Measurements from ENCODE around the gene RPS6KA6. TPM values are rescaled to one million over a fixed set of nuclear protein-coding genes. Genes with fewer than 3 reads are reported as not detected.

Gene RPS6KA6
- total RNA-seq, 2 experiments from 2014 or later = 0.33 to 0.56 TPM

- no peak for DNase-seq
Observed at GRCh38 chrX:84182516-84182915, 5.5 kb downstream of the RPS6KA6 start.

DNA sequence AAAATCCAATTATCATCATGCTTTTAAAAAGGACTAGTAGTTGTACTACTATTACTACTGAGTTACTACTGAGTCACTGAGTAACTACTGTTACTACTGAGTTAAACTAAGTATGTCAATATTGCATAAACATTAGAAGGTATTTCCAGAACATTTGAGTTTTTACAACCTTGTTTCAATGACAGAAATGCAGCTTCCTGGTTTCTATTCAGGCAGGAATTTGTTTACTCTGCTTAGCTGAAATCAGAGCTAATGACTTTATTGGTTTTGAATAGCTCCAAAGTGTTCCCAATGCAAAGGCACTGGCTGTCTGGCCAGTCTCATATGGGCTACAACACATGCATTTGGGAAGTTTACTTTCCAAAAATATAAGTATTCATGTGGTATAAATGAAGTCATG is 12.0 kb downstream of the RPS6KA6 start:
- no peaks in the 10 kb centered on the region for H3K27me3 Mint-ChIP-seq
- H3K4me3 Mint-ChIP-seq = no peak overlapping the region
- H3K27ac Mint-ChIP-seq = no peak overlapping the region
- DNase-seq = no peak
- H3K36me3 Mint-ChIP-seq = no peaks in the 10 kb centered on the region
- no peaks in the 10 kb centered on the region for H3K4me1 Mint-ChIP-seq
- no peaks in the 10 kb centered on the region for H3K9me3 Mint-ChIP-seq

More at GRCh38 chrX:84182516-84182915, 5.5 kb downstream of the RPS6KA6 start:
- no peaks in the 10 kb centered on the region for H3K9me3 Mint-ChIP-seq
- H3K4me3 Mint-ChIP-seq = no peak overlapping the region
- no peak overlapping the region for H3K27ac Mint-ChIP-seq
- H3K4me1 Mint-ChIP-seq = peaks cover 3% of the 10 kb centered on the region
- H3K36me3 Mint-ChIP-seq = no peaks in the 10 kb centered on the region
- peaks cover 13% of the 10 kb centered on the region for H3K27me3 Mint-ChIP-seq

- Mint-ChIP-seq H3K4me1 (no peaks in the 10 kb centered on the region), H3K4me3 (no peak overlapping the region), H3K27me3 (no peaks in the 10 kb centered on the region), H3K36me3 (no peaks in the 10 kb centered on the region), H3K27ac (no peak overlapping the region), H3K9me3 (no peaks in the 10 kb centered on the region)
- no peak for DNase-seq
Observed at GRCh38 chrX:84175274-84175673, 12.7 kb downstream of the RPS6KA6 start.

DNA sequence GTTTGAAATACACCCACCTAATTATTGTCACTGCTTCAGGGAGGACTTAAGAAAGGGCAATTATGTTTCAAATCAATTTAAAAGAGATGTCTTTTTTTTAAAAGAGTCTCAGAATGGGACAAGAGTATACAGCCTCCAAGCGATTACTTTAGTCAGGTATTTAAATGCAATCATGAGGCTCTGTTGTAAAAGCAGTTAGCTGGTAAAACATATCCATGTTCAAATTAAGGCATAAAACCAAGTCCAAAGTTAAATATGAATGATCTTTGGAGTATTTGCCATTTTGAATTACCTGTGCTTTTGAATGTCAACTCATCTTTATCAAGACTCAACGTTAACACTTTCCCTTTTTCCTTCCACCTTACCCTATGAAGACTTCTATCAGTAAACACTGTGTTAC is 13.7 kb downstream of the RPS6KA6 start:
- no peak overlapping the region for H3K4me3 Mint-ChIP-seq
- H3K4me1 Mint-ChIP-seq = no peaks in the 10 kb centered on the region
- no peaks in the 10 kb centered on the region for H3K9me3 Mint-ChIP-seq
- no peaks in the 10 kb centered on the region for H3K27me3 Mint-ChIP-seq
- DNase-seq = no peak
- no peak overlapping the region for H3K27ac Mint-ChIP-seq
- H3K36me3 Mint-ChIP-seq = no peaks in the 10 kb centered on the region

DNA sequence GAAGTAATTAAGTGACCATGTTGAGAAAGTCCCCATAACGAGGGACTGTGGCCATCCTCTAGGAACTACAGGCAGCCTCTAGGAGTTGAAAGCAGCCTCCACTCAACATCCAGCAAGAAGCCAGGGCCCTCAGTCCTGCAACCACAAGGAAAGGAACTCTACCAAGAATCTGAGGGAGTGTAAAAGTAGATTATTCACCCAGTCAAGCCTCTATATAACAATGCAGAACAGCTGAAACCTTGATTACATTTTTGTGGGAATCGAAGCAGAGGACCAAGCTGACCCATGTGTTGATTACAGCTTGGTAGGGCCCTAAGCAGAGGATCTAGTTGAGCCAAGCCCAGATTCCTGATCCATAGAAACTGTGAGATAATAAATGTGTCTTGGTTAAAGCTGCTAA is 17.1 kb downstream of the RPS6KA6 start:
- Mint-ChIP-seq H3K27me3 (no peaks in the 10 kb centered on the region), H3K36me3 (no peaks in the 10 kb centered on the region), H3K4me1 (no peaks in the 10 kb centered on the region), H3K27ac (no peak overlapping the region), H3K4me3 (no peak overlapping the region), H3K9me3 (no peaks in the 10 kb centered on the region)
- DNase-seq = no peak

- no peak overlapping the region for H3K4me3 Mint-ChIP-seq
- H3K27ac Mint-ChIP-seq = no peak overlapping the region
- H3K9me3 Mint-ChIP-seq = no peaks in the 10 kb centered on the region
- no peak for DNase-seq
- no peaks in the 10 kb centered on the region for H3K36me3 Mint-ChIP-seq
- no peaks in the 10 kb centered on the region for H3K4me1 Mint-ChIP-seq
- no peaks in the 10 kb centered on the region for H3K27me3 Mint-ChIP-seq
Observed at GRCh38 chrX:84168574-84168973, 19.4 kb downstream of the RPS6KA6 start.

GRCh38 chrX:84168095-84168494 is 19.9 kb downstream of the RPS6KA6 start:
- no peaks in the 10 kb centered on the region for H3K36me3 Mint-ChIP-seq
- no peaks in the 10 kb centered on the region for H3K9me3 Mint-ChIP-seq
- no peaks in the 10 kb centered on the region for H3K27me3 Mint-ChIP-seq
- H3K4me1 Mint-ChIP-seq = no peaks in the 10 kb centered on the region
- H3K4me3 Mint-ChIP-seq = no peak overlapping the region
- no peak overlapping the region for H3K27ac Mint-ChIP-seq
- no peak for DNase-seq

GRCh38 chrX:84165711-84166110 is 22.3 kb downstream of the RPS6KA6 start:
- Mint-ChIP-seq H3K36me3 (no peaks in the 10 kb centered on the region), H3K27ac (no peak overlapping the region), H3K4me3 (no peak overlapping the region), H3K27me3 (no peaks in the 10 kb centered on the region), H3K9me3 (no peaks in the 10 kb centered on the region), H3K4me1 (no peaks in the 10 kb centered on the region)
- no peak for DNase-seq

DNA sequence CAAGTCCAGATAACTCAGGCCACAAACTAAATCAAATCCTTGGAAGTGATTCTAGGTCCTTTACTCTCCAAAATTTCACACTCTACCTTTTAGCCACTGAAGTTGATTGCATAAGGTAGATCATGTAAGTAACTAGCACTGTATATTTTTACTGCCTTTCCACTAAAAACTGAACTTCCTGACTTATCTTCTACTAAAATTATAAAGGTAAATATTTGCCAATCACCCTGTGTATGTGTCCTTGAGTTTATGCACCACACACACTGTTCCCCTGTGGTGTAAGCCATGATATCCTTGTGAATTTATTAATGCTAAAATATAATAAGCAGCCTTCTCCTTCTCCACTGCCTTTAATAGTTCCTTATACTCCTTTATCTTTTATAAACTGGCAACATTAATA is 25.6 kb downstream of the RPS6KA6 start:
- Mint-ChIP-seq H3K27ac (no peak overlapping the region), H3K27me3 (no peaks in the 10 kb centered on the region), H3K4me1 (no peaks in the 10 kb centered on the region), H3K4me3 (no peak overlapping the region), H3K9me3 (no peaks in the 10 kb centered on the region), H3K36me3 (no peaks in the 10 kb centered on the region)
- DNase-seq = no peak

GRCh38 chrX:84161641-84162040 is 26.4 kb downstream of the RPS6KA6 start:
- no peaks in the 10 kb centered on the region for H3K9me3 Mint-ChIP-seq
- H3K4me3 Mint-ChIP-seq = no peak overlapping the region
- H3K27me3 Mint-ChIP-seq = no peaks in the 10 kb centered on the region
- H3K4me1 Mint-ChIP-seq = no peaks in the 10 kb centered on the region
- DNase-seq = no peak
- no peak overlapping the region for H3K27ac Mint-ChIP-seq
- no peaks in the 10 kb centered on the region for H3K36me3 Mint-ChIP-seq

DNA sequence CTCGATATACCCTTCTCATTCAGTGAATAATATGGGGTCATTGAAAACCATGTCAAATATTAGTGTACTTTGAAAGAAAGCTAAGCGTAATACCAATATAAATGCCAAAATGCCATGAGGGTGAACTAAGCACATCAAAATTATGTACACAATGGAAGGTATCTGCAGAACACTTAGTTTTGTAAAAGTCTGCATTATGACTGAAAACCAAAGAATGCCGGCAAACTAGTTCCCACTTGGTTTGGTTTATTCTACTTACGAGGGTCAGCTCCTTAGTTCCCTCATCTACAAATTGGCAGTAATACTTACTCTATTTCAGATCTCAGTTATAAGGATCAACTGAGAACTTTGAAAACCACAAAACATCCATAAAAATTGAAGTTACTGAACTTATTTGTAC is 27.3 kb downstream of the RPS6KA6 start:
- Mint-ChIP-seq H3K4me3 (no peak overlapping the region), H3K4me1 (no peaks in the 10 kb centered on the region), H3K36me3 (no peaks in the 10 kb centered on the region), H3K9me3 (no peaks in the 10 kb centered on the region), H3K27me3 (no peaks in the 10 kb centered on the region), H3K27ac (no peak overlapping the region)
- no peak for DNase-seq

- no peaks in the 10 kb centered on the region for H3K4me1 Mint-ChIP-seq
- DNase-seq = no peak
- H3K27me3 Mint-ChIP-seq = no peaks in the 10 kb centered on the region
- no peaks in the 10 kb centered on the region for H3K36me3 Mint-ChIP-seq
- H3K27ac Mint-ChIP-seq = no peak overlapping the region
- H3K4me3 Mint-ChIP-seq = no peak overlapping the region
- no peaks in the 10 kb centered on the region for H3K9me3 Mint-ChIP-seq
Observed at GRCh38 chrX:84156821-84157220, 31.2 kb downstream of the RPS6KA6 start.

GRCh38 chrX:84155938-84156337 is 32.1 kb downstream of the RPS6KA6 start:
- no peak for DNase-seq
- Mint-ChIP-seq H3K4me3 (no peak overlapping the region), H3K27ac (no peak overlapping the region), H3K27me3 (no peaks in the 10 kb centered on the region), H3K9me3 (no peaks in the 10 kb centered on the region), H3K36me3 (no peaks in the 10 kb centered on the region), H3K4me1 (no peaks in the 10 kb centered on the region)

DNA sequence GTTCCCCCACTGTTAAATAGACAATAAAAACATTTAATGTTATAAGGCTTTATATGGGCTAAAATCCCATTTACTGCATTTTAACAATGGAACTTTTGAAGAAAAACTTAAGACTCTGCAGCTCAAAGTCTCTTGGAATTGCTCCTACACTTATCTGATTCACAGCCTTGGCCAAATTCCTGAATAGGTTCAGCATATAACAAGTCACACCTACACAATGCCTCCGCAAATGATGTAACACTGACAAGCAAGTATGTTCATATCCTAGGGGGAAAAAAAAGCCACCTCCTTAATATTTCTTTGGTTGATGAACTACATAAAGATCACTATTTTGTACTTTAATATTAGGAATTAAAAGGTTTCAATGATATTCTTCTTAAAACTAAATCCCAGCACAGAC is 34.5 kb downstream of the RPS6KA6 start:
- Mint-ChIP-seq H3K27me3 (no peaks in the 10 kb centered on the region), H3K4me1 (no peaks in the 10 kb centered on the region), H3K9me3 (peaks cover 2% of the 10 kb centered on the region), H3K27ac (no peak overlapping the region), H3K4me3 (no peak overlapping the region), H3K36me3 (no peaks in the 10 kb centered on the region)
- DNase-seq = no peak

DNA sequence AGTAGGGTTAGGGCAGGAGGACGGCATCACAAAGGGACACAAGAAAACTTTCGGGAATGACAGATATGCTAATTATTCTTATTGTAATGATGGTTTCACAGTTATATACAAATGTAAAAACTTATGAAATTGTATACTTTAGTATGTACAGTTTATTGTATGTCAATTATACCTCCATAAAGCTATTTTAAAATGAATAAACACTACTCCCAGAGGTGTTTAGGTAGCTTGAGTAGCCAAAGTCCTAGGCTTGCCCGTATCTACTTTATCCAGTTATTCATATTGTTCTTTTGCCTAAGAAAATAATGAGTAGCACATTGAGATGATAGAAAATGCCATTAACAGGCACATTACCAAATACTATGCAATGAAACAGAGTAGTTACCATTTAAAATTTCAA is 43.0 kb downstream of the RPS6KA6 start:
- Mint-ChIP-seq H3K36me3 (no peaks in the 10 kb centered on the region), H3K9me3 (no peaks in the 10 kb centered on the region), H3K4me3 (no peak overlapping the region), H3K4me1 (no peaks in the 10 kb centered on the region), H3K27me3 (no peaks in the 10 kb centered on the region), H3K27ac (no peak overlapping the region)
- DNase-seq = no peak

GRCh38 chrX:84144281-84144680 is 43.7 kb downstream of the RPS6KA6 start:
- H3K4me1 Mint-ChIP-seq = no peaks in the 10 kb centered on the region
- DNase-seq = no peak
- H3K27me3 Mint-ChIP-seq = no peaks in the 10 kb centered on the region
- H3K27ac Mint-ChIP-seq = no peak overlapping the region
- H3K9me3 Mint-ChIP-seq = no peaks in the 10 kb centered on the region
- no peaks in the 10 kb centered on the region for H3K36me3 Mint-ChIP-seq
- H3K4me3 Mint-ChIP-seq = no peak overlapping the region

- no peaks in the 10 kb centered on the region for H3K36me3 Mint-ChIP-seq
- no peak overlapping the region for H3K4me3 Mint-ChIP-seq
- H3K27me3 Mint-ChIP-seq = no peaks in the 10 kb centered on the region
- H3K4me1 Mint-ChIP-seq = no peaks in the 10 kb centered on the region
- no peak for DNase-seq
- no peak overlapping the region for H3K27ac Mint-ChIP-seq
- H3K9me3 Mint-ChIP-seq = no peaks in the 10 kb centered on the region
Observed at GRCh38 chrX:84133023-84133422, 55.0 kb downstream of the RPS6KA6 start.

All from activated naive CD8-positive, alpha-beta T cell treated with anti-CD3 and anti-CD28 coated beads for 36 hours (primary cell).